H9 (cell line): Measurements from ENCODE around the gene PRR16. TPM values are rescaled to one million over a fixed set of nuclear protein-coding genes. Genes with fewer than 3 reads are reported as not detected.

Experiments
- DNase-seq: peaks from one replicate; pipeline ENCODE4 v3.0.0-alpha.2; 2017
- H2AFZ ChIP-seq: one replicate; pipeline ENCODE4 v1.6.1; 2013; ENCODE audit warnings: mild to moderate bottlenecking, low read length, control low read depth, moderate library complexity
- H2AK5ac ChIP-seq: 2 replicates; pipeline ENCODE4 v1.6.1; 2013; ENCODE audit warnings: low read length, control low read depth, mixed read lengths; ENCODE audit not compliant: insufficient read length
- H2BK120ac ChIP-seq: one replicate; pipeline ENCODE4 v1.6.1; 2013; ENCODE audit warnings: low read depth, mild to moderate bottlenecking, low read length, control low read depth, inconsistent platforms; ENCODE audit not compliant: poor library complexity, severe bottlenecking
- H2BK12ac ChIP-seq: 2 replicates; pipeline ENCODE4 v1.6.1; 2013; ENCODE audit warnings: low read length, control low read depth, mixed read lengths, low read depth; ENCODE audit not compliant: insufficient read length
- H2BK15ac ChIP-seq: 2 replicates; pipeline ENCODE4 v1.6.1; 2013; ENCODE audit warnings: low read depth, low read length, control low read depth
- H2BK20ac ChIP-seq: one replicate; pipeline ENCODE4 v1.6.1; 2013; ENCODE audit warnings: low read depth, mild to moderate bottlenecking, low read length, control low read depth, inconsistent platforms; ENCODE audit not compliant: poor library complexity, severe bottlenecking
- H2BK5ac ChIP-seq: 2 replicates; pipeline ENCODE4 v1.6.1; 2013; ENCODE audit warnings: low read length, control low read depth, mixed read lengths; ENCODE audit not compliant: insufficient read length
- H3K14ac ChIP-seq: 2 replicates; pipeline ENCODE4 v1.6.1; 2013; ENCODE audit warnings: low read length, control low read depth; ENCODE audit not compliant: insufficient read depth
- H3K18ac ChIP-seq: 2 replicates; pipeline ENCODE4 v1.6.1; 2013; ENCODE audit warnings: low read depth, mild to moderate bottlenecking, mixed read lengths, low read length, control low read depth; ENCODE audit not compliant: insufficient read length
- H3K23ac ChIP-seq: 2 replicates; pipeline ENCODE4 v1.6.1; 2013; ENCODE audit warnings: low read length, control low read depth, mixed read lengths, low read depth; ENCODE audit not compliant: insufficient read length
- H3K23me2 ChIP-seq: 2 replicates; pipeline ENCODE4 v1.6.1; 2013; ENCODE audit warnings: low read depth, mild to moderate bottlenecking, mixed read lengths, low read length, control low read depth; ENCODE audit not compliant: insufficient read length, poor library complexity, severe bottlenecking
- H3K27ac ChIP-seq: 2 replicates; pipeline ENCODE4 v1.5.1; 2013; ENCODE audit warnings: low read length, control low read depth, mixed read lengths, low read depth; ENCODE audit not compliant: insufficient read length
- H3K27me3 ChIP-seq: 2 replicates; pipeline ENCODE4 v1.6.1; 2013; ENCODE audit warnings: low read length, control low read depth, inconsistent platforms; ENCODE audit not compliant: insufficient read depth
- H3K4ac ChIP-seq: 2 replicates; pipeline ENCODE4 v1.6.1; 2013; ENCODE audit warnings: low read depth, mild to moderate bottlenecking, control low read depth, inconsistent platforms, low read length, moderate library complexity
- H3K4me1 ChIP-seq: 2 replicates; pipeline ENCODE4 v1.6.1; 2013; ENCODE audit warnings: low read length, control low read depth, inconsistent platforms; ENCODE audit not compliant: insufficient read depth
- H3K4me2 ChIP-seq: 2 replicates; pipeline ENCODE4 v1.6.1; 2013; ENCODE audit warnings: low read length, control low read depth, mixed read lengths; ENCODE audit not compliant: insufficient read length, insufficient read depth
- H3K56ac ChIP-seq: 2 replicates; pipeline ENCODE4 v1.6.1; 2013; ENCODE audit warnings: low read depth, mild to moderate bottlenecking, mixed read lengths, low read length, control low read depth; ENCODE audit not compliant: insufficient read length
- H3K79me1 ChIP-seq: 2 replicates; pipeline ENCODE4 v1.6.1; 2013; ENCODE audit warnings: low read depth, mild to moderate bottlenecking, moderate library complexity, low read length, control low read depth, inconsistent platforms; ENCODE audit not compliant: insufficient read depth, poor library complexity, severe bottlenecking
- H3K79me2 ChIP-seq: 2 replicates; pipeline ENCODE4 v1.6.1; 2013; ENCODE audit warnings: low read length, control low read depth, inconsistent platforms; ENCODE audit not compliant: insufficient read depth
- H3K9ac ChIP-seq: 2 replicates; pipeline ENCODE4 v1.6.1; 2013; ENCODE audit warnings: low read length, control low read depth, mixed read lengths; ENCODE audit not compliant: insufficient read length; ENCODE audit errors: extremely low read depth
- H3K9me3 ChIP-seq: one replicate; pipeline ENCODE4 v1.6.1; 2013; ENCODE audit warnings: low read depth, low read length, inconsistent platforms; ENCODE audit not compliant: control insufficient read depth
- H3T11ph ChIP-seq: one replicate; pipeline ENCODE4 v1.6.1; 2013; ENCODE audit warnings: mild to moderate bottlenecking, low read length, control low read depth, inconsistent platforms
- H4K20me1 ChIP-seq: one replicate; pipeline ENCODE4 v1.6.1; 2013; ENCODE audit not compliant: control insufficient read depth, insufficient read length, insufficient read depth
- H4K5ac ChIP-seq: 2 replicates; pipeline ENCODE4 v1.6.1; 2013; ENCODE audit warnings: low read depth, mild to moderate bottlenecking, mixed read lengths, low read length, control low read depth; ENCODE audit not compliant: insufficient read length
- H4K8ac ChIP-seq: replicated peaks from 2 replicates; pipeline ENCODE4 v1.6.1; 2013; ENCODE audit warnings: low read length, control low read depth, mixed read lengths, low read depth; ENCODE audit not compliant: insufficient read length
- H4K91ac ChIP-seq: 2 replicates; pipeline ENCODE4 v1.6.1; 2013; ENCODE audit warnings: low read depth, mild to moderate bottlenecking, moderate library complexity, mixed read lengths, low read length, control low read depth; ENCODE audit not compliant: insufficient read length
- H3K27ac Mint-ChIP-seq, 3 experiments: 2 replicates in 2 of 3; 3 replicates in 1 of 3; pipeline ENCODE4 v1.8.0; 2020 to 2021; ENCODE audit warnings: mixed read lengths in 3 of 3, mild to moderate bottlenecking in 1 of 3, moderate library complexity in 1 of 3
- H3K27me3 Mint-ChIP-seq: 2 replicates; pipeline ENCODE4 v1.8.0; 2021; ENCODE audit warnings: low read depth, mild to moderate bottlenecking, moderate library complexity, mixed read lengths
- H3K36me3 Mint-ChIP-seq, 3 experiments: 2 replicates in 2 of 3; 3 replicates in 1 of 3; pipeline ENCODE4 v1.8.0; 2020 to 2021; ENCODE audit warnings: low read depth in 3 of 3, mixed read lengths in 3 of 3; ENCODE audit not compliant: insufficient read depth in 1 of 3
- H3K4me1 Mint-ChIP-seq, 2 experiments: 2 replicates each; pipeline ENCODE4 v1.8.0; 2020; ENCODE audit warnings: mixed read lengths in 2 of 2
- H3K4me3 Mint-ChIP-seq, 2 experiments: 2 replicates in 1 of 2; 3 replicates in 1 of 2; pipeline ENCODE4 v1.8.0; 2020 to 2021; ENCODE audit warnings: mild to moderate bottlenecking in 2 of 2, mixed read lengths in 2 of 2, moderate library complexity in 1 of 2
- H3K9me3 Mint-ChIP-seq, 2 experiments: 2 replicates in 1 of 2; 3 replicates in 1 of 2; pipeline ENCODE4 v1.8.0; 2020; ENCODE audit warnings: mild to moderate bottlenecking in 2 of 2, mixed read lengths in 2 of 2, moderate library complexity in 1 of 2
- CTCF ChIP-seq: fragments of 200-600 bp; sonication (generic); conservative IDR thresholded peaks from 3 replicates; pipeline ENCODE4 v1.8.0; 2021; ENCODE audit warnings: antibody characterized with exemption, mild to moderate bottlenecking
- total RNA-seq: library from RNA; stranded (reverse); gene quantifications from 2 replicates; pipeline ENCODE4 v1.2.1, GENCODE V29; 2021

Gene PRR16
- total RNA-seq, 1 experiment from 2014 or later = 0.13 TPM

GRCh38 chr5:120677481-120677880 lies 213.4 kb downstream of the PRR16 start:
- H3K9me3 ChIP-seq = no peaks in the 10 kb centered on the region
- no peaks in the 10 kb centered on the region for H3K27me3 Mint-ChIP-seq
- H2BK12ac ChIP-seq = no peak overlapping the region
- no peaks in the 10 kb centered on the region for H3K23me2 ChIP-seq
- no peak overlapping the region for H3K23ac ChIP-seq
- no peak overlapping the region for H3K56ac ChIP-seq
- H3K9ac ChIP-seq = no peak overlapping the region
- H3K4me3 Mint-ChIP-seq = no peak overlapping the region
- H3K4ac ChIP-seq = no peak overlapping the region
- H4K20me1 ChIP-seq = no peaks in the 10 kb centered on the region
- no peak overlapping the region for H3K27ac Mint-ChIP-seq
- no peak overlapping the region for H4K8ac ChIP-seq
- H3K4me1 Mint-ChIP-seq = peaks cover 3% of the 10 kb centered on the region in 2 experiments; a peak in 1 of 4 replicates
- no peak overlapping the region for H3K14ac ChIP-seq
- DNase-seq = no peak
- H2BK120ac ChIP-seq = no peak overlapping the region
- H2AFZ ChIP-seq = no peak overlapping the region
- no peaks in the 10 kb centered on the region for H3K4me1 ChIP-seq
- H2BK15ac ChIP-seq = no peak overlapping the region
- no peak for TF ChIP-seq CTCF
- no peak overlapping the region for H3K27ac ChIP-seq
- no peaks in the 10 kb centered on the region for H3K27me3 ChIP-seq
- no peak overlapping the region for H4K5ac ChIP-seq
- H3K4me2 ChIP-seq = no peak overlapping the region
- no peaks in the 10 kb centered on the region for H3K9me3 Mint-ChIP-seq
- H3K79me2 ChIP-seq = no peaks in the 10 kb centered on the region
- H2BK5ac ChIP-seq = no peak overlapping the region
- H2BK20ac ChIP-seq = no peak overlapping the region
- H3T11ph ChIP-seq = no peak overlapping the region
- no peaks in the 10 kb centered on the region for H3K79me1 ChIP-seq
- no peak overlapping the region for H2AK5ac ChIP-seq
- H4K91ac ChIP-seq = no peak overlapping the region
- no peak overlapping the region for H3K18ac ChIP-seq
- H3K36me3 Mint-ChIP-seq = no peaks in the 10 kb centered on the region
